OCI-LY3 (cell line): ENCODE results near the gene SLC36A2.

Experiments
- H2AFZ ChIP-seq: fragments of 200-600, 300-600 bp; shearing (Covaris generic); 2 replicates; pipeline ENCODE4 v1.6.0; 2014; ENCODE audit warnings: antibody characterized with exemption, low read depth, low read length
- H3K27ac ChIP-seq: fragments of 200-600, 300-600 bp; sonication (generic); 2 replicates; pipeline ENCODE4 v1.5.1; 2014; ENCODE audit warnings: mild to moderate bottlenecking, low read length, moderate library complexity, mixed read lengths
- H3K27me3 ChIP-seq: fragments of 200-600, 300-600 bp; sonication (generic); 2 replicates; pipeline ENCODE4 v1.6.1; 2014; ENCODE audit warnings: low read depth, low read length, mixed read lengths
- H3K36me3 ChIP-seq: fragments of 200-600, 300-600 bp; sonication (generic); replicated peaks from 2 replicates; pipeline ENCODE3; 2014; ENCODE audit warnings: low read depth, low read length, mixed read lengths
- H3K4me1 ChIP-seq: fragments of 300-600, 200-600 bp; sonication (generic); 2 replicates; pipeline ENCODE4 v1.6.1; 2014; ENCODE audit warnings: low read length, mixed read lengths
- H3K4me2 ChIP-seq: fragments of 200-600, 300-600 bp; sonication (generic); 2 replicates; pipeline ENCODE4 v1.6.1; 2014; ENCODE audit warnings: low read length, mixed read lengths
- H3K4me3 ChIP-seq: fragments of 300-600, 200-600 bp; sonication (generic); 2 replicates; pipeline ENCODE4 v1.5.1; 2014; ENCODE audit warnings: antibody characterized with exemption, mild to moderate bottlenecking, low read length, moderate library complexity
- H3K79me2 ChIP-seq: fragments of 300-600, 200-600 bp; shearing (Covaris generic); 2 replicates; pipeline ENCODE4 v1.6.1; 2014; ENCODE audit warnings: mild to moderate bottlenecking, low read length, mixed read lengths
- H3K9ac ChIP-seq: fragments of 300-600, 200-600 bp; shearing (Covaris generic); 2 replicates; pipeline ENCODE4 v1.6.0; 2014; ENCODE audit warnings: mild to moderate bottlenecking, low read length, moderate library complexity
- H3K9me3 ChIP-seq: fragments of 200-600, 300-600 bp; shearing (Covaris generic); 2 replicates; pipeline ENCODE4 v1.6.1; 2014; ENCODE audit warnings: low read length, mixed read lengths; ENCODE audit not compliant: insufficient read depth
- H4K20me1 ChIP-seq: fragments of 200-600, 300-600 bp; sonication (generic); 2 replicates; pipeline ENCODE4 v1.6.1; 2016; ENCODE audit warnings: low read length, mixed read lengths; ENCODE audit not compliant: insufficient read depth
- CTCF ChIP-seq: fragments of 200-600, 300-600 bp; sonication (generic); IDR thresholded peaks from 2 replicates; pipeline ENCODE4 v1.5.1; 2014; ENCODE audit warnings: antibody characterized with exemption, low read length, low read depth
- EZH2phosphoT487 ChIP-seq: fragments of 200-600 bp; shearing (Covaris generic); IDR thresholded peaks from 2 replicates; pipeline ENCODE4 v1.6.1; 2018; ENCODE audit warnings: antibody characterized with exemption, mixed run types, low read depth

SLC36A2 gene

GRCh38 chr5:151345187-151345807 is 2.1 kb downstream of the SLC36A2 start:
- no peak overlapping the region for H3K9ac ChIP-seq
- no peaks in the 10 kb centered on the region for H3K36me3 ChIP-seq
- no peaks in the 10 kb centered on the region for H3K79me2 ChIP-seq
- H3K4me1 ChIP-seq: no peaks in the 10 kb centered on the region
- no peak overlapping the region for H3K4me2 ChIP-seq
- H2AFZ ChIP-seq: no peak overlapping the region
- no peak overlapping the region for H3K4me3 ChIP-seq
- H3K27ac ChIP-seq: no peak overlapping the region
- no peaks in the 10 kb centered on the region for H3K9me3 ChIP-seq
- no peaks in the 10 kb centered on the region for H4K20me1 ChIP-seq
- no peak for TF ChIP-seq CTCF
- no peak for TF ChIP-seq EZH2phosphoT487
- H3K27me3 ChIP-seq: peaks cover 52% of the 10 kb centered on the region

- no peaks in the 10 kb centered on the region for H3K4me1 ChIP-seq
Observed at GRCh38 chr5:151344088-151344487, 3.3 kb downstream of the SLC36A2 start.

GRCh38 chr5:151340004-151340403 is 7.4 kb downstream of the SLC36A2 start:
- Histone ChIP-seq H3K9me3 (no peaks in the 10 kb centered on the region), H2AFZ (no peak overlapping the region), H3K9ac (no peak overlapping the region), H3K27ac (no peak overlapping the region), H3K4me1 (no peaks in the 10 kb centered on the region), H3K79me2 (no peaks in the 10 kb centered on the region), H3K4me2 (no peak overlapping the region), H3K36me3 (no peaks in the 10 kb centered on the region), H3K4me3 (no peak overlapping the region), H3K27me3 (peaks cover 41% of the 10 kb centered on the region), H4K20me1 (no peaks in the 10 kb centered on the region)
- TF ChIP-seq EZH2phosphoT487 (no peak), CTCF (no peak)

More at GRCh38 chr5:151344088-151344487, 3.3 kb downstream of the SLC36A2 start:
- Histone ChIP-seq H2AFZ (no peak overlapping the region), H3K27ac (no peak overlapping the region), H3K9me3 (no peaks in the 10 kb centered on the region), H3K4me2 (no peak overlapping the region), H3K79me2 (no peaks in the 10 kb centered on the region), H3K4me3 (no peak overlapping the region), H3K9ac (no peak overlapping the region), H3K36me3 (no peaks in the 10 kb centered on the region), H4K20me1 (no peaks in the 10 kb centered on the region), H3K27me3 (peaks cover 52% of the 10 kb centered on the region)
- no peak for TF ChIP-seq EZH2phosphoT487
- no peak for TF ChIP-seq CTCF

- H3K27me3 ChIP-seq: peaks cover 29% of the 10 kb centered on the region
- no peaks in the 10 kb centered on the region for H3K36me3 ChIP-seq
- no peak for TF ChIP-seq EZH2phosphoT487
- no peak for TF ChIP-seq CTCF
- no peak overlapping the region for H3K27ac ChIP-seq
- H3K4me1 ChIP-seq: no peaks in the 10 kb centered on the region
- H3K4me3 ChIP-seq: no peak overlapping the region
- H4K20me1 ChIP-seq: no peaks in the 10 kb centered on the region
- H3K79me2 ChIP-seq: no peaks in the 10 kb centered on the region
- H3K9ac ChIP-seq: no peak overlapping the region
- H3K4me2 ChIP-seq: no peak overlapping the region
- no peaks in the 10 kb centered on the region for H3K9me3 ChIP-seq
- no peak overlapping the region for H2AFZ ChIP-seq
Observed at GRCh38 chr5:151338734-151339133, 8.6 kb downstream of the SLC36A2 start.
